Measurements from ENCODE around the gene UTF1. TPM values are rescaled to one million over a fixed set of nuclear protein-coding genes. Genes with fewer than 3 reads are reported as not detected.

UTF1 gene
- total RNA-seq, 2 experiments from 2014 or later, result not detected

GRCh38 chr10:133224756-133225372 is 5.2 kb upstream of the UTF1 start:
- Histone ChIP-seq H3K27ac (ENCODE audit: low read depth, low read length, poor library complexity, severe bottlenecking) (no peak overlapping the region), H3K4me3 (ENCODE audit: low read depth, low read length, poor library complexity, severe bottlenecking) (no peak overlapping the region), H3K36me3 (ENCODE audit: insufficient read depth, low read length) (no peaks in the 10 kb centered on the region), H3K4me2 (ENCODE audit: low read length) (no peak overlapping the region), H2AFZ (ENCODE audit: low read length) (no peak overlapping the region), H3K9me3 (ENCODE audit: low read length) (no peaks in the 10 kb centered on the region), H3K9me2 (ENCODE audit: insufficient read depth, low read length) (no peaks in the 10 kb centered on the region), H4K20me1 (ENCODE audit: insufficient read depth, low read length) (no peaks in the 10 kb centered on the region), H3K79me2 (ENCODE audit: insufficient read depth, low read depth, low read length) (no peaks in the 10 kb centered on the region), H3K4me1 (ENCODE audit: insufficient read depth, low read length, poor library complexity, severe bottlenecking) (no peaks in the 10 kb centered on the region)
- TF ChIP-seq CTCF (conservative IDR thresholded peaks at IDR 0.05; ENCODE audit: low read length) (no peak), EZH2phosphoT487 (IDR thresholded peaks at IDR 0.05; ENCODE audit: borderline replicate concordance, low read depth, low read length) (no peak)
- CTCF ChIA-PET (ENCODE audit: unreplicated experiment), result no interaction called here
- intact Hi-C loops (cut with micrococcal nuclease; ENCODE audit: unreplicated experiment), result no loop called here
- no TSS peak for BruUV-seq (replicated peaks)
- no peak for DNase-seq (ENCODE audit: low spot score)
- POLR2A ChIA-PET, result interaction anchor here (1.0 kb wide), 1 partner anchor 685 kb away, joined by 3 read pairs; no protein-coding TSS in a partner anchor

DNA sequence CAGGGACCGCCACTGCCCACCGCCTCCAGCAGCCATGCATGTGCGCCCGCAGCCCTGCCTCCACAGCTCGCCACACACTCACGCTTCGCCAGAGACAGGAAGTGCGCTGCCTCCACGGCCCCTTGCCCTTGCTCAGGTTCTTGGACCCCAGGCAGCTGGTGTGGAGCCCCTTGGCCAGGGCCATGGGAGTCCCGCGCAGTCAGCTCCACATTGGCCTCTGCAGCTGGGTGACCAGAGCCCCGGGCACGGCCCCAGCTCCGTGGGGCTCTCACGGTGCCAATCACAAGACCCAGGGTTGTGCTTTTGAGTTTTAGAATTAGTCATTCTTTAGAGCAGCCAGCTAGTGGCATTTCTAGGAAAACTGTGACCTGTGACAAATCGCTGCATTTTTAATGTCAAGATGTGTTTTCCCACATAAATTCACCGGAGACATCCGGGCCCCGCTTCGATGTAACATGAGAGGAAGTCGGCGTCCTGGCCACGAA is 4.3 kb upstream of the UTF1 start:
- H3K9me2 ChIP-seq (ENCODE audit: insufficient read depth, low read length), result no peaks in the 10 kb centered on the region
- no peaks in the 10 kb centered on the region for H3K4me1 ChIP-seq (ENCODE audit: insufficient read depth, low read length, poor library complexity, severe bottlenecking)
- ChIA-PET CTCF (ENCODE audit: unreplicated experiment) (no interaction called here), POLR2A (interaction anchor here (1.0 kb wide), 1 partner anchor 686 kb away, joined by 3 read pairs; no protein-coding TSS in a partner anchor)
- H3K36me3 ChIP-seq (ENCODE audit: insufficient read depth, low read length), result no peaks in the 10 kb centered on the region
- no peaks in the 10 kb centered on the region for H4K20me1 ChIP-seq (ENCODE audit: insufficient read depth, low read length)
- BruUV-seq (replicated peaks), result no TSS peak
- TF ChIP-seq CTCF (conservative IDR thresholded peaks at IDR 0.05; ENCODE audit: low read length) (no peak), EZH2phosphoT487 (IDR thresholded peaks at IDR 0.05; ENCODE audit: borderline replicate concordance, low read depth, low read length) (no peak)
- H3K4me3 ChIP-seq (ENCODE audit: low read depth, low read length, poor library complexity, severe bottlenecking), result no peak overlapping the region
- H3K9me3 ChIP-seq (ENCODE audit: low read length), result no peaks in the 10 kb centered on the region
- no peak overlapping the region for H3K27ac ChIP-seq (ENCODE audit: low read depth, low read length, poor library complexity, severe bottlenecking)
- no peak overlapping the region for H3K4me2 ChIP-seq (ENCODE audit: low read length)
- no peak overlapping the region for H2AFZ ChIP-seq (ENCODE audit: low read length)
- H3K79me2 ChIP-seq (ENCODE audit: insufficient read depth, low read depth, low read length), result no peaks in the 10 kb centered on the region
- no peak for DNase-seq (ENCODE audit: low spot score)
- intact Hi-C loops (cut with micrococcal nuclease; ENCODE audit: unreplicated experiment), result no loop called here

DNA sequence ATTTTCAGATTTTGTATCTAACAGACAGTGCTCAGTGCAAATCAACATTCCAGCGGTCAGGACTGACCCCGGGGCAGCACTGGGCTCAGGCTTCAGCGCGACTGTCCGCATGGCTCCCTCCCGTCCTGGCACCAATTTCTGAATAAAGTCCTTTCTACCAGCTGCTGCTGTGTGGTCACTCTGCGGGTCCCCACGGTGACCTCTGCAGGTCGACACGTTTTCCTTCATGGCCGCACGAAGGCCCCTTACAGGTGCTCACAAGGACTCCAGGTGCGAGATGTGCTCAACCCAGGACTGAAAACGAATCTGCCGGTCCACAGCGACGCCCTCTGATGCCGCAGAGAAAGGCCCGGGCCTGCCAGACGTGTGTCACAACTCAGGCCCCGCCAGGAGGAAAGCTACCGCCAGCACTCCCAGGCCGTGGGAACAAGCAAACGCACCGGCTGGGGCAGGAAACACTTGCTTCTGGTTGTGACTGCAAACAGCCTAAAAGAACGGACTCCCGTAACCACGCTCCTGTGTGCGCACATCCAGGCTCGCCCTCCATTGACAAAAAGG is 3.7 kb upstream of the UTF1 start:
- Histone ChIP-seq H3K36me3 (ENCODE audit: insufficient read depth, low read length) (no peaks in the 10 kb centered on the region), H3K79me2 (ENCODE audit: insufficient read depth, low read depth, low read length) (no peaks in the 10 kb centered on the region), H2AFZ (ENCODE audit: low read length) (no peak overlapping the region), H3K4me1 (ENCODE audit: insufficient read depth, low read length, poor library complexity, severe bottlenecking) (no peaks in the 10 kb centered on the region), H3K27ac (ENCODE audit: low read depth, low read length, poor library complexity, severe bottlenecking) (no peak overlapping the region), H3K4me2 (ENCODE audit: low read length) (no peak overlapping the region), H4K20me1 (ENCODE audit: insufficient read depth, low read length) (no peaks in the 10 kb centered on the region), H3K9me3 (ENCODE audit: low read length) (no peaks in the 10 kb centered on the region), H3K4me3 (ENCODE audit: low read depth, low read length, poor library complexity, severe bottlenecking) (no peak overlapping the region), H3K9me2 (ENCODE audit: insufficient read depth, low read length) (no peaks in the 10 kb centered on the region)
- DNase-seq (ENCODE audit: low spot score), result no peak
- intact Hi-C loops (cut with micrococcal nuclease; ENCODE audit: unreplicated experiment), result no loop called here
- CTCF ChIA-PET (ENCODE audit: unreplicated experiment), result no interaction called here
- no TSS peak for BruUV-seq (replicated peaks)
- POLR2A ChIA-PET, result no interaction called here
- TF ChIP-seq EZH2phosphoT487 (IDR thresholded peaks at IDR 0.05; ENCODE audit: borderline replicate concordance, low read depth, low read length) (no peak), CTCF (conservative IDR thresholded peaks at IDR 0.05; ENCODE audit: low read length) (no peak)

Measured in OCI-LY7 (cell line).